ENCODE data around the gene OR8B12. TPM values are rescaled to one million over a fixed set of nuclear protein-coding genes. Genes with fewer than 3 reads are reported as not detected.
"Not testable (repeated sequence)": the region's sequence is repeated elsewhere in the genome, so short reads cannot be mapped to it uniquely, and the experiment has no call there.

Gene OR8B12
- total RNA-seq, 1 donor from 2014 or later = not detected

DNA sequence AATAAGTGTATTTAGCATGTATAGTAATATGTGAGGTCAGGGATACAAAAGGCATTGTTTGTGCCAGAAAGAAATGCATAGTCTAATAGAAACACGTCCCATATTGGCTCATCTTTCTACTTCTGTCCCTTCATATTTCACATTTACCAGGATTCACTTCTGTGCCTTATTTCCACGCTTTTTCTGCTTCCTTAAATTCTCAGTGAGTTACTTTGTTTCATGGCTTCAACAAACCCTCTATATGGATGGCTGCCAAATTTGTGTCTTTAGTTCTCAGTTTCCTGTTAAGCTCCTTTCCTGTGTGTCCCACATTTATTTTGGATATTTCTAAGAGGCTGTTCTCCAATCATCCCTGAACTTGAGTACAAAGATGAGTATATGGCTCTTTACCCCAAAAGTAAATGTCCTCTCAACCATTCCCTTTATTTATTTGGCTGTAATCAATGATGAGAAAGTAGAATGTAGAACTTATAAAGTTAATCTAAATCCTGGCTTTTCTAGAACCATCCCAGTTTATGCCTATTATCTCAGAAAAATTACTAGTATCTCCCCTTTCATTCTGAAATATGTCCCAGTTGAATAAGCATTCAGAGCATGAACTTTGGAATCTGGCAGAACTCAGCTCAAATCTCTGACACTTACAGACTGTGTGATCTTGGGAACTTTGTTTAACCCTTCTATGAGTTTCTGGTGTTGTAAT is 23.5 kb downstream of the OR8B12 start:
- TF ChIP-seq, protein P1, sequence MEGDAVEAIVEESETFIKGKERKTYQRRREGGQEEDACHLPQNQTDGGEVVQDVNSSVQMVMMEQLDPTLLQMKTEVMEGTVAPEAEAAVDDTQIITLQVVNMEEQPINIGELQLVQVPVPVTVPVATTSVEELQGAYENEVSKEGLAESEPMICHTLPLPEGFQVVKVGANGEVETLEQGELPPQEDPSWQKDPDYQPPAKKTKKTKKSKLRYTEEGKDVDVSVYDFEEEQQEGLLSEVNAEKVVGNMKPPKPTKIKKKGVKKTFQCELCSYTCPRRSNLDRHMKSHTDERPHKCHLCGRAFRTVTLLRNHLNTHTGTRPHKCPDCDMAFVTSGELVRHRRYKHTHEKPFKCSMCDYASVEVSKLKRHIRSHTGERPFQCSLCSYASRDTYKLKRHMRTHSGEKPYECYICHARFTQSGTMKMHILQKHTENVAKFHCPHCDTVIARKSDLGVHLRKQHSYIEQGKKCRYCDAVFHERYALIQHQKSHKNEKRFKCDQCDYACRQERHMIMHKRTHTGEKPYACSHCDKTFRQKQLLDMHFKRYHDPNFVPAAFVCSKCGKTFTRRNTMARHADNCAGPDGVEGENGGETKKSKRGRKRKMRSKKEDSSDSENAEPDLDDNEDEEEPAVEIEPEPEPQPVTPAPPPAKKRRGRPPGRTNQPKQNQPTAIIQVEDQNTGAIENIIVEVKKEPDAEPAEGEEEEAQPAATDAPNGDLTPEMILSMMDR (IDR thresholded peaks at IDR 0.05) = no peak
- DNase-seq (no peak), ATAC-seq (no peak)
- H3K36me3 ChIP-seq = no peaks in the 10 kb centered on the region
- no peaks in the 10 kb centered on the region for H3K4me1 ChIP-seq
- H3K27ac ChIP-seq = no peak overlapping the region
- H3K4me3 ChIP-seq = no peak overlapping the region
- intact Hi-C loops (cut with DNase I) = no loop called here
- H3K9me3 ChIP-seq = no peaks in the 10 kb centered on the region
- H3K27me3 ChIP-seq = no peaks in the 10 kb centered on the region

DNA sequence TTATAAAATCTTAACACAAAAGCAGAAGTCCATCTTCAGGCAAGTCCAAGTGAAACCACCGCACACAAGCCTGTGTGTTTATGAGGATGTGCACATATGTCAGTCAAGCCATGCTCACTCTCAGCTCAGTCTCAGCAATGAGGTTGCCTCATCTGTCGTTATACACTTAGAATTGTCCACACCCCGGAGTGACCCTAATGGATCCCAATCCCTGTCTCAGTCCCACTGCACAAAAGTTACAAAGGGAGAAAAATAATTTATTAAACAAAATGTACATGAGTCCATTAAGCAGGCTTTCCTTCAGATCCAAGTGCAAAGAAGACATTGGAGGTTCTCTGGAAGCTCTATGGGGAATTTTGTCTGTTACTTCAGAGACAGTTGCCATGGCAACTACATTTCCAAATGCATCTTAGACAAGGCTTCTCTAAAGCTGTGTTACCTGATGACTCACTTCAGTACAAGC is 24.4 kb downstream of the OR8B12 start:
- Histone ChIP-seq H3K27ac (no peak overlapping the region), H3K27me3 (no peaks in the 10 kb centered on the region), H3K9me3 (no peaks in the 10 kb centered on the region), H3K36me3 (no peaks in the 10 kb centered on the region), H3K4me1 (no peaks in the 10 kb centered on the region), H3K4me3 (no peak overlapping the region)
- intact Hi-C loops (cut with DNase I) = no loop called here
- TF ChIP-seq, protein P1 (IDR thresholded peaks at IDR 0.05) = no peak
- no peak for DNase-seq
- ATAC-seq = no peak

DNA sequence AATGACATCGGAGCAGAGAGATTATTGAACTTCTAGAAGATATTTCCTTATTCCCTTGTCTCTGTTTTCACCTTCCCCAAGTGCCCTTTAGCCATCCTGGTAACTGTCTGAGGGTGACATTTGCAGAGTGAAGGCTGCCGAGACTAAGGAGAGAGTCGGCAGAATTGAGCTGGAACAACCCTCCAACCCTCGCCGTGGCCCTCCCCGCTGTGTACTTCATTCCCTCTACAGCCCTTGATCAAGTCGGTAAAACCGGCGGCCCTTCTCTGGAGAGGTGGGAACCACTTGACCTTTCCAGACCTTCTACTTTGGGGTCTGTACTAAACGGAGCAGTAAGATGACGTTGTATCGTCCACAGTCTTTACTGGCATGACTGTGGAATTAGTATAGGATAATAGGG is 26.1 kb downstream of the OR8B12 start:
- no peak for DNase-seq
- intact Hi-C loops (cut with DNase I) = no loop called here
- ATAC-seq = peak; percentile 43
- Histone ChIP-seq H3K27ac (no peak overlapping the region), H3K36me3 (no peaks in the 10 kb centered on the region), H3K4me3 (no peak overlapping the region), H3K27me3 (no peaks in the 10 kb centered on the region), H3K4me1 (no peaks in the 10 kb centered on the region), H3K9me3 (no peaks in the 10 kb centered on the region)
- TF ChIP-seq, protein P1 (IDR thresholded peaks at IDR 0.05) = no peak

DNA sequence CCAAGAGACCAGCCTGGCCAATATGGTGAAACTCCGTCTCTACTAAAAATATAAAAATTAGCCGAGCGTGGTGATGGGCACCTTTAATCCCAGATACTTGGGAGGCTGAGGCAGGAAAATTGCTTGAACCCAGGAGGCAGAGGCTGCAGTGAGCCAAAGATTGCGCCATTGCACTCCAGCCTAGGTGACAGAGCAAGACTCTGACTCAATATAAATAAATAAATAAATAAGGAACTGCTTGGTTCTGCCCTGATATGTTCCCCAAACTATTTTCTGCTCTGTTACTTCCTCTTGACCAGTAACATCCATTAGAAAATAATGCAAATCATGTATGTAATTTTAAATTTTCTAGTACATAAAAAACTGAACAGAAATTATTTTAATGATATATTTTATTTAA is 28.8 kb downstream of the OR8B12 start:
- H3K36me3 ChIP-seq; DNase-seq; H3K27me3 ChIP-seq; H3K9me3 ChIP-seq; H3K4me1 ChIP-seq; H3K4me3 ChIP-seq; intact Hi-C loops (cut with DNase I); ATAC-seq; H3K27ac ChIP-seq: not testable (repeated sequence)

GRCh38 chr11:124514131-124514530 is 29.3 kb downstream of the OR8B12 start:
- no peaks in the 10 kb centered on the region for H3K36me3 ChIP-seq
- no peak for ATAC-seq
- TF ChIP-seq, protein P1 (IDR thresholded peaks at IDR 0.05) = no peak
- H3K4me3 ChIP-seq = no peak overlapping the region
- no peaks in the 10 kb centered on the region for H3K4me1 ChIP-seq
- no peak for DNase-seq
- H3K9me3 ChIP-seq = no peaks in the 10 kb centered on the region
- H3K27ac ChIP-seq = no peak overlapping the region
- intact Hi-C loops (cut with DNase I) = no loop called here
- peaks cover 5% of the 10 kb centered on the region for H3K27me3 ChIP-seq

- intact Hi-C loops (cut with DNase I) = no loop called here
- no peak overlapping the region for H3K27ac ChIP-seq
- DNase-seq (no peak), ATAC-seq (no peak)
- no peak overlapping the region for H3K4me3 ChIP-seq
- H3K36me3 ChIP-seq = no peaks in the 10 kb centered on the region
- TF ChIP-seq, protein P1 (IDR thresholded peaks at IDR 0.05) = no peak
- no peaks in the 10 kb centered on the region for H3K4me1 ChIP-seq
- peaks cover 5% of the 10 kb centered on the region for H3K27me3 ChIP-seq
- H3K9me3 ChIP-seq = no peaks in the 10 kb centered on the region
Measured at GRCh38 chr11:124511745-124512144, 31.7 kb downstream of the OR8B12 start.

Measured in upper lobe of right lung (tissue), 1 donor.